IPS-18c (cell line): ENCODE measurements around the gene VSTM2B.

ENCODE experiments used
- H3K4me3 ChIP-seq: 2 replicates; pipeline ENCODE4 v1.7.0; 2013; ENCODE audit warnings: low read depth, mild to moderate bottlenecking, low read length, moderate library complexity; ENCODE audit not compliant: insufficient read depth
- H3K9me3 ChIP-seq: one replicate; pipeline ENCODE4 v1.6.1; 2013; ENCODE audit warnings: mild to moderate bottlenecking, low read length, moderate library complexity; ENCODE audit not compliant: control insufficient read depth, insufficient read depth

The VSTM2B gene

DNA sequence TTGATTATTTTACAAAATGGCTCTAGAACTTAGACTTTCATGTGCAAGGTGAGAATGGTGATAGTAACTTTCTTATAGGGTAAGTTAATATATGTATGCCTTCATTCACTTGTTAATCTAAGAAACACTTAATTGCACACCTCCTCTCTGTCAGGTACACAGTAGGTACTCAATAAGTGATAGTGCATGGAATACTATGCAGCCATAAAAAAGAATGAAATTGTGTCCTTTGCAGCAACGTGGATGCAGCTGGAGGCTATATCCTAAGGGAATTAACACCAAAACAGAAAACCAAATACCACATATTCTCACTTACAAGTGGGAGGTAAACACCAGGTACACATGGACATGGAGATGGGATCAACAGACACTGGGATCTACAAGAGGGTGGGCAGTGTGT is 17.6 kb upstream of the VSTM2B start:
- H3K9me3 ChIP-seq, result no peaks in the 10 kb centered on the region
- H3K4me3 ChIP-seq, result no peak overlapping the region

DNA sequence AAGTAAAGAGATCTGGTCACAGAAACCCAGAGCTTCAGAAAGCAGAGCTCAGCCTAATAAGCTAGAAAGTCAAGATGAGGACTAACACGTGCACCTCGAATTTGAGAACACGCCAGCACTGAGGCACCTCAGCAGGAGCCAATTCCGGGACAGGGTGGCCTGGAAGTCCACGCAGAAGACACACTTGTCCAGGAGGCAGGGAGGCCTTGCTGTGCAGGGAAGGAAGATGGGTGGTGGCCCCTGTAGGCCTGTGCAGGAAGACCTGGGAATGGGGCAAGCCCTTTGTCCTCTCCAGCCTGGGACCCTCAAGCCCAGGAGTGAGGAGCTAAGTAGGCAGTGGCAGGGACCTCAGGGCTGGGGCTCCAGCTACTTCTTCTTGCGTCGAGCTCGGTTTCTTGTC is 16.3 kb upstream of the VSTM2B start:
- Histone ChIP-seq H3K4me3 (no peak overlapping the region), H3K9me3 (no peaks in the 10 kb centered on the region)

DNA sequence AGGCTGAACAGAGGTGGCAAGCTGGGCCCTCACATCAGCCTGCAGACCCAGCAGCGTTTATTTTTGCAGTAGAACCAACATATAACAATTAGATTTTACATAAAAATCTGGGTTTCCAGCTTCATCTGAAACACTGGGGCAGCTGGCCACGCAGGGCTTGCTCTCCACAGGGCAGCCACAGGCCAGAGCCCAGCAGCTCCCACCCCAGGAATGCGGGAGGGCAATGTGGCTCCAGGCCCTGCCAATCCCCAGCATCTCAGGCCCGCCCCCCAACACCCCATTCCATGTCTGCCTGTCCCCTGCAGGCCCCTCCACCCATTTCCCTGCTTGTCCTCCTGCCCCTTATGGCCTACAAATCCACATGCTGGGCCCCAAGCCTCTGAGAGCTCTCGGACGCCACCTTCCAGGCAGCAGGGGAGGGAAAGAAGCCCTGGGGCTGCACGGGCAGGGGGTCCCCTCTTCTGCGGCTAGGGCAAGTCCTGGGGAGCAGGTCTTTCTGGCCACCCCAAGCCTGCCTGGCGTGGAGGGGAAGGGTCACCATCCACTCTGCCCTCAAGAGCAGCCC is 15.0 kb upstream of the VSTM2B start:
- Histone ChIP-seq H3K4me3 (no peak overlapping the region), H3K9me3 (no peaks in the 10 kb centered on the region)

DNA sequence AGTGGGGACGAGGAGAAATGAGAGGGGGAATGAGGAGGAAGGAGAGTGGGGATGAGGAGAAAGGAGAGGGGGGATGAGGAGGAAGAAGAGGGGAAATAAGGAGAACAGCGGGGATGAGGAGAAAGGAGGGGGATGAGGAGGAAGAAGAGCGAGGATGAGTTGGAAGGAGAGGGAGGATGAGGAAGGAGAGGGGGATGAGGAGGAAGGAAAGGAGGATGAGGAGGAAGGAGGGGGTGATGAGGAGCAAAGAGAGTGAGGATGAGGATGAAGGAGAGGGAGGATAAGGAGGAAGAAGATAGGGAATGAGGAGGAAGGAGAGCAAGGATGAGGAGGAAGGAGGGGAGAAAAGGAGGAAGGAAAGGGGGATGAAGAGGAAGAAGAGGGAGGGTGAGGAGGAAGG is 14.0 kb upstream of the VSTM2B start:
- Histone ChIP-seq H3K9me3 (no peaks in the 10 kb centered on the region), H3K4me3 (no peak overlapping the region)

DNA sequence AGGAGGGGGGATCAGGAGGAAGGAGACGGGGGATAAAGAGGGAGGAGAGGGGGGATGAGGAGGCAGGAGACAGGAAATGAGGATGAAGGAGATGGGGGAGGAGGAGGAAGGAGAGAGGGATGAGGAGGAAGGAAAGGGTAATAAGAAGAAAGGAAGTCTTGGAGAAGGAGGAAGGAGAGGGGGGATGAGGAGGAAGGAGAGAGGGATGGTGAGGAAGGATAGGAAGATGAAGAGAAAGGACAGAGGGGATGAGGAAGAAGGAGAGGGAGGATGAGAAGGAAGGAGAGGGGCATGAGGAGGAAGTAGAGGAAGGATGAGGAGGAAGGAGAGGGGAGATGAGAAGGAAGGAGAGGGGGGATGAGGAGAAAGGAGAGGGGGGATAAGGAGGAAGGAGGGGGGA is 13.0 kb upstream of the VSTM2B start:
- Histone ChIP-seq H3K9me3 (no peaks in the 10 kb centered on the region), H3K4me3 (no peak overlapping the region)

DNA sequence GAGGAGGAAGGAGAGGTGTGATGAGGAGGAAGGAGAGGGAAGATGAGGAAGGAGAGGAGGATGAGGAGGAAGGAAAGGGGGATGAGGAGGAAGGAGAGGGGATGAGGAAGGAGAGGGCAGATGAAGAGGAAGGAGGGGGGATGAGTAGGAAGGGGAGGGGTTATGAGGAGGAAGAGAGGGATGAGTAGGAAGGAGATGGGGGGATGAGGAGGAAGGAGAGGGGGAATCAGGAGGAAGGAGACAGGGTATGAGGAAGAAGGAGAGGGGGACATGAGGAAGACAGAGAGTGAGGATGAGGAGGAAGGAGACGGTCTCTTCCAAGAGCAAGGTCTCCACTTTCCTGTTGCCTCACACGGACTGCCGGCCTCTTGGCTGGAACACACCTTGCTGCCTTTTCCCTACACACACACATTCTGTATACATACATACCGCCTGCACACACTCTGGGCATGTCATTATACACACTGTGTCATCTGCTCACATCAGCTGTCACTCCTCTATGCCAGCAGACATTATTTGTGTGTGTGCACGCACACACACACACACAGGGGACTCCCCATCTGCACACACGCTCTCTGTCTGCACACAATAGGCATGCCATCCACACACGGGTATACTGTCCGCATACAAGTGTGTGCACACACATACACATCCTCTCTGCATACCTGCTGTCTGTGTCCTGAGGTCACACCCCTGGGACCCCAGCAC is 11.1 kb upstream of the VSTM2B start:
- Histone ChIP-seq H3K9me3 (no peaks in the 10 kb centered on the region), H3K4me3 (no peak overlapping the region)

DNA sequence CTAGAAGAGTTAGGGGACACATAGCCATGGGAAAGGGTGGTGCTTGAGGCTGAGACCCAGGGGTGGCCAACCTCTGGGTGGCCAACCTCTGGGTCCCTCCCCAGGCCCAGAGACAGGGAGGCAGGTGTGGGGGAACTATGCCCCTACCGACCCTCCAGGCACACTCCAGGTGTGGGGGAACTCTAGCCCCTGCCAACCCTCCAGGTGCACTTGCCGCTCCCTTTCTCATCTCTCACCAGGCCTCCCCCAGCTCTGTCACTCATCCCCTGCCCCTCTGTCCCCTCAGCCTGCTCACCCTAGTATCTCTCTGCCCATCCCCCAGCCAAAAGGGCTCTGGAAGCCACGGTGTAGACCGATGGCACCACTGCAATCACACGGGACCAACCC is 10.6 kb upstream of the VSTM2B start:
- Histone ChIP-seq H3K4me3 (no peak overlapping the region), H3K9me3 (no peaks in the 10 kb centered on the region)

DNA sequence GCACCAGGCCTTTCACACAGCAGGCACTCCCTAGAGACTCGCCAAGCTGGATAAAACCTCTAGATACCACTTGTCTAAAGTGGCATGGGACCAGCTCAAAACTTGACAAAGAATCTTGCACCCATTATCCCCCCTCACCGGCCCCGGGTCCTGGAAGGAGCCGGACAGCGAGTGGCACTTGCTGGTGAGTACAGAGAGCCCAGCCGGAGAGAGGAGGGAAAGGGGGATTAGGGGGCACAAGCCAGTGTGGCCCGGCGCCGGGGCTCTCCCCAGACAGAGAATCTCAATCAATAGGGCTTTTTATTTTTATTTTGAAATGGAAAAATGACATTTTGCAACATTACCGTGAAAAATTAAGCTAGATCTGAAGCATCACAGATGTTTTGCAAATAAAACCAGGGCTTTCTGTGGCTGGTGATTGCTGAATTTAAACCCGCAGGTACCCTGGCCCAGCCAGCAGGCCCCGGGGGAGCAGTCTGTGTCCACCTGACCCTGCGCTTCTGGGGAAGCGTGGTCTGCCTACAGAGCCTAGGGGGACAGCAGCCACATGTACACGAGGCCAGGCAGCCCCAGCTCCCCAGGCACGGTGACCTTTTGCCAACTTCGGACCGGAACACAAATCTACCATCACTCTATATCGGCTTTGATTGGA is 10.0 kb upstream of the VSTM2B start:
- Histone ChIP-seq H3K4me3 (no peak overlapping the region), H3K9me3 (no peaks in the 10 kb centered on the region)

DNA sequence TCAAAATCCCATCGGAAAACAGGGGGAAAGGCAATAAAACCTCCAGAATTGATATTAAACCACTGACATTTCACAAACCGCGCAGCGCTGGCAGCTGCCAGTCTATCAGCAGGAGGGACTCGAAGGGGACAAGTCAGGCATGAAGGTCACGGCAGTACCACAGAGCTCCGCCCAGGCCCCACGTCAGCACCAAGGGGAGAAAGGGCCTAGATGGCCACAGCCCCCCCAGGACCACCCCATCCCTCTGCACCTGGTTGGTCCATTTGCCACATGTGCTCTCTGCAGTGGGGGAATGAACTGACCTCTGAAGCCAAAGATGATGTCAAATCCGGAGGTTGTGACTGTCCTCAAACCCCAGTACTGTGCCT is 9.5 kb upstream of the VSTM2B start:
- Histone ChIP-seq H3K9me3 (no peaks in the 10 kb centered on the region), H3K4me3 (no peak overlapping the region)

DNA sequence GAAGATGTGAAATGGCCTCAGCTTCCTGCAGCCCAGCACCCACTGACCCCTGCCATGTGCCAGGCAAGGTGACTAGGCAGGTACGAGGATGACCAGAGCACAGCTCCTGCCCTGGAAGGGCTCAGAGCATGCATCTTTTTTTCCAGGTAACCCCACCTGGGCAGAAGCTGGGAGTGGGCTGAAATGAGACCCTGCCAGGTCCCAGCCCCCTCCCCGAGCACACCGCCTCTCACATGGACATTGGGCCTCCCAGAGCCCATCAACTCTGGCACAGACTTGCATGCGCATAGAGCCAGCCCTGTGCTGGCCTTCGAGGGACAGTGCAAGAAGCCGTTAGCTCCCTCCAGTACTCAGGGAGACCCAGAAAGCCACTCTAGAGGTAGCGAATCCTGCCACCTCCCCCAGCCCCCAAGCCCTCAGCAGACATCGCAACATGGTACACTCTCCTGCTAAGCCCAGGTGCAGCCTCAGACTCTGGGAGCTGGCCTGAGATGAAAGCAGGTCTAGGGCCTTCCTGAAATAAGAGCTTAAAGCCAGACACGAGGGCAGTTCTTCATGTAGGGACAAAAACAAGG is 8.9 kb upstream of the VSTM2B start:
- Histone ChIP-seq H3K4me3 (no peak overlapping the region), H3K9me3 (no peaks in the 10 kb centered on the region)

DNA sequence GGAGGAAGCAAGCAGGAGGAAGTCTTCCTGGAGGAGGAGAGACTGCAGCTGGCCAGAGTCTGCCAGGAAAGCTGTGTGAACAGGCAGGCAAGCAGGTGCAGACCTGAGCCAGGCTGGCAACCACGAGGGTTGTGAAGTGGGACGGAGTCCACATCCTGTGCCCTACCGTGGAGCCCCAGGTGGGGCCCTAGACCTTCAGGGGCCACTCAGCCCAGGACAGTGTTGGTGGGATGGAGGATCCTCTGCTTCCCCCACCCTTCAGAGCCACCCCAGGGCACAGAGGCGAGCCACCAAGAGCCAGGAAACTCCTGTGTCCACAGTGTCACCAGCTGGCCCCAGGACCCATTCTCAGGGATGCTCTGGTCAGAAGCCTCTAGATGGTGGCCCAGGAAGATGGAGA is 8.4 kb upstream of the VSTM2B start:
- Histone ChIP-seq H3K4me3 (no peak overlapping the region), H3K9me3 (no peaks in the 10 kb centered on the region)

DNA sequence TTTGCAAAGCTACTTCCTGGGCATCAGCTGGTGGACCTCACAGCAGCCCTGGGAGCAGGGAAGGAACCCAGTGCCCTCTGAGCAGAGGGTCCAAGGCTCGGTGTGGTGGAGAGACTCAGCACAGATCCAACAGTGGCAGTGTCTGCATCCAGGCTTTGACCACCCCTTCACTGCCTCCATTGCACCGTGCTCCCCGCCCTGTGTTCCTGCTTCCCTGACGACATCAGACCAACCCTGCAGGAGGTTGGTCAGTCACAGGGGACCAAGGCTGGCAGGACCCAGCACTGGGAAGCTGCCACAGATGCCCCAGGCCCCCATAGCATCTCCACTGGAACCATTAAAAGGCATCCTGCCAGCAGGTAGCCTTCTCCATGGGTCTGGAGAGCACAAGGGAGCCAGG is 7.8 kb upstream of the VSTM2B start:
- H3K4me3 ChIP-seq, result no peak overlapping the region
- no peaks in the 10 kb centered on the region for H3K9me3 ChIP-seq

DNA sequence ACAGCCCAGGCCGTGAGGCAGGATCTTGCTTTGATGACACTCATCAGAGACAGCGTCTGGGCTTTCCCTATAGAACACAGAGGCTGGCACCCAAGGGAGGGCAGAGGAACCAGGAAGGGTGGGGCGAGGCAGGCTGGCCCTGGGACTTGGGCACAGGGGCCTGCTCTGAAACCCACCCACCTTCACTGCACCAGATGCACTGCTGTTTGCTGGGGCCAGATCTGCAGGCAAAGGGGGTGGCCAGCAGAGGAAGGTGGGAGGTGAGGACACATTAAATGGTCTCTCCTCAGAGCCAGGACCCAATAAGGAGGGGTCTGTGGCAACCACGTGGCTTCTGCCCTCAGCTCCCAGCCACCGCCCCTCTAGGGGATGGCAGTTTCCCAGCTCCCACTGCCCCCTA is 6.6 kb upstream of the VSTM2B start:
- Histone ChIP-seq H3K9me3 (no peaks in the 10 kb centered on the region), H3K4me3 (no peak overlapping the region)

DNA sequence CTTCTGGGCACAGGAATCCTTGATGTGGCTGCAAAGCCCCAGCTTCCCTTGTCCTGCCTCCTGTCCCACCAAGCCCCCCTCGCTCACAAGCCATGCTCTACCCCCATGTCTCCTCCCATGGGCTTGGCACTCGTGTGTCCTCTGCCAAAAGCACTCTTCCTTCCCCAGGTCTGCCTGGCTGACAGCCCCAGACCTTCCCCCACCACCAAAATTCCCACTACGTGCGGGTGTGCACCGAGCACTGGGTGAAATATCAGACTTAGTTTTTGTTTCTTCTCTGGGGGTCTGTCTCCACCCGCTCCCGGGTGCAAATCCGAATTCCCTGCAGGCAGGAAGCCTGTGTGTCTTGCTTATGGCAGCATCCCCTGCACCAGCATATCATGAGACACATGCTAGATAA is 5.9 kb upstream of the VSTM2B start:
- Histone ChIP-seq H3K9me3 (no peaks in the 10 kb centered on the region), H3K4me3 (no peak overlapping the region)

DNA sequence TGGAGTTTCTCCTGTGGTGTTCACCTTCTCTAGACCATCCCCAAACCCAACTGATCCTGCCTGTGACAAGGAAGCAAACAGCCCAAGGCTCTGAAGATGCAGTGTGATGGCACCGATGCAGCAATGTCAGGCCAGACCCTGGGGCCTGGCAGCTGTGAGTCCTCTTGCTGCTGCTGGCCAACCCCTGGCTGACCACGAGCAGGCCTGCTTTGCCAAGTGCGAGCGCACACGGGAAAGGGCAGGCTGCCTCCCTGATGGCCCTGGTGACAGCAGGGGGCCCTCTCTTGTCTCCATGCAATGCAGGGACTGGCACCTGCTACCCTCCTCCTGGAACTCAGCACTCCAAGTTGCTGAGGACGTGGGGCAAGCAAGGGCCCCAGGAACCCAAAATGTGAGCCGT is 5.4 kb upstream of the VSTM2B start:
- peaks cover under 1% of the 10 kb centered on the region for H3K9me3 ChIP-seq
- H3K4me3 ChIP-seq, result no peak overlapping the region

DNA sequence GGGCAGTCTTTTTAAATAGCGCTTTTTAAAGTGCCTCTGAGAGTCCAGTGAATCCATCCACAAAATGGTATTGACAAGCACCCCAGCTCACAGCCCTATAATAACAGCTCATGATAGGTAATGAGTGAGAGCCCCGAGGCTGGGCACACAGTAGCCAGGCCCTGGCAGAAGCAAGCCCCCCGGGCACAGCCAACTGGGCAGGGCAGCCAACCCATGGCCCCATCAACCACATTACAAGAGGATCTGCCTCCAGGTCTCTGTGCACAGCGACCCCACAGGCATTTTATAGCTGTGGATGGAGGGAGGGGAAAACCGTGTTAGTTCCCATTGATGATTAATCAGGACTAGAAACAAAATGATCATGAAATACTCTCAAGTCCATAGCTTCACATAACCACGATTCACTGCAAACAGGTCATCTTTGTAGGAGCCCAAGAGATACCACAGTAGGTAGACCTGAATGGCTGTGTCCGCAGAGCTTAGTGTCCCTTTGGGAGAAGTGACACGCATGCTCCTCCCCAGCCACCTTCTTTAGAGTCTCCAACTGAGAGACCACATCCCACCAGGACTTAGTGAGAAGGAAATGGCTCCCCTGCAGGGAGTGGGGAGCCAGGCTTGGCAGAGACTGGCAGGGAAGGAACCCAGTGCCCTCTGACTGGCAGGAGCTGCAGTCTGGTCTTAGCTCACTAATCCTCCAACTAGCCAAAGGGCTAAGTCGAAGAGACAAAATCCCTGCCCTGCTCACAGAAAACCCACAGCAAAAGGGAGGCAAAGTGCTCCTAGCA is 4.3 kb upstream of the VSTM2B start:
- Histone ChIP-seq H3K9me3 (peaks cover 2% of the 10 kb centered on the region), H3K4me3 (no peak overlapping the region)

DNA sequence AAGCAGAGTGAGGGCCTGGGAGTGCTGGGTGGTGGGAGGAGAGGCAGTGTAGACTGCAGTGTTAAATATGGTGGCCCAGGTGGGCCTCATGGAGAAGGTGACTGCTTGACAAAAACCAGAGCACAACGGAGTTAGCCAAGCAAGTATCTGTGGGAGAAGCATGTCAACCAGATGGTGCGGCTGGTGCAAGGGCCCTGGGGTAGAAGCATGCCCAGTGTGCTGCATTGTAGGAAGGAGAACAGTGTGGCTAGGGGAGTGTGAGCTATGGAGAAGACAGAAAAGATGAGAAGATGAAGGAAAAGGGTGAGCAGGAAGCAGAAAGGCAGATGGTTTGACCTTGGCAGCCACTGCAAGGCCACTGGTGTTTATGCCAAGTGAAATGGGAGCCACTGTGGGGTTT is 2.2 kb upstream of the VSTM2B start:
- Histone ChIP-seq H3K4me3 (no peak overlapping the region), H3K9me3 (peaks cover 2% of the 10 kb centered on the region)
